BE2C (cell line): ENCODE measurements around the gene OPCML.

Source experiments
- DNase-seq: peaks from one replicate; pipeline ENCODE4 v3.0.0-alpha.2; 2020
- H3K27me3 ChIP-seq: fragments of 250-450 bp; sonication (Bioruptor Pico); 2 replicates; pipeline ENCODE4 v1.5.1; 2020; ENCODE audit warnings: mild to moderate bottlenecking
- H3K36me3 ChIP-seq: fragments of 250-450 bp; sonication (Bioruptor Pico); 2 replicates; pipeline ENCODE4 v1.5.1; 2020; ENCODE audit warnings: mild to moderate bottlenecking
- H3K4me1 ChIP-seq: fragments of 250-450 bp; sonication (Bioruptor Pico); 2 replicates; pipeline ENCODE4 v1.5.1; 2020
- H3K4me3 ChIP-seq: 2 replicates; pipeline ENCODE4 v1.5.1; 2011; ENCODE audit warnings: low read depth, low read length
- H3K9me3 ChIP-seq: fragments of 250-450 bp; sonication (Bioruptor Pico); 2 replicates; pipeline ENCODE4 v1.5.1; 2020
- TF ChIP-seq, protein P1 (sequence below): IDR thresholded peaks from 2 replicates; pipeline ENCODE4 v1.5.1; 2012; ENCODE audit warnings: mild to moderate bottlenecking, low read depth, low read length

The OPCML gene

DNA sequence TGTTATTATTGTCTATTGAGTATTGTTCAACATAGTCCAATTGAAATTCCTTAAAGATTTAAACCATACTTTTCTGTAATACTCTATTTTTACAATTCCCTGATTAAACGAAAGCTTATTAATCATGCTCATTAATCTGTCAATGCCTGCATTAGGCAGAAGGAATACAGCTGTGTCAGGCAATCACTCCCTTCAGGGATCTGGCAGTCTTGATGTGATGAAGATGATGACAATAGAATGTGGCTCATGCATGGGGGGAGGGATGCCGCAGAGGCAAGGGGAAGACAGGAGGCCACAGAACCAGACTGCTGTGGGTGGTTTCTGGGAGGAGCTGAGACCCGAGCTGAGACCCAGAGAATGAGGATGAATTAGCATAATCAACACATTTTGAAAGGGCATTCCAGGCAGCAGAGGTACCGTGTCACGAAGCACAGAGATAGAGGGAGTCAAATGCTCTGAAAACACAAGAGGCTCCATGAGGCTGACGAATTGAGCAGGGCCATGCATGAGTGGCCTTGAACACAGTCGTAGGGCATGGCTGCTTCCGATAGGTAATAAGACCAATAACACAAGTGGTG lies 1075.5 kb downstream of the OPCML start:
- DNase-seq, result no peak
- Histone ChIP-seq H3K36me3 (no peaks in the 10 kb centered on the region), H3K27me3 (no peaks in the 10 kb centered on the region), H3K9me3 (peaks cover 3% of the 10 kb centered on the region; the same call in 1 of the 2 replicates), H3K4me3 (no peak overlapping the region), H3K4me1 (no peaks in the 10 kb centered on the region)
- TF ChIP-seq, protein P1, sequence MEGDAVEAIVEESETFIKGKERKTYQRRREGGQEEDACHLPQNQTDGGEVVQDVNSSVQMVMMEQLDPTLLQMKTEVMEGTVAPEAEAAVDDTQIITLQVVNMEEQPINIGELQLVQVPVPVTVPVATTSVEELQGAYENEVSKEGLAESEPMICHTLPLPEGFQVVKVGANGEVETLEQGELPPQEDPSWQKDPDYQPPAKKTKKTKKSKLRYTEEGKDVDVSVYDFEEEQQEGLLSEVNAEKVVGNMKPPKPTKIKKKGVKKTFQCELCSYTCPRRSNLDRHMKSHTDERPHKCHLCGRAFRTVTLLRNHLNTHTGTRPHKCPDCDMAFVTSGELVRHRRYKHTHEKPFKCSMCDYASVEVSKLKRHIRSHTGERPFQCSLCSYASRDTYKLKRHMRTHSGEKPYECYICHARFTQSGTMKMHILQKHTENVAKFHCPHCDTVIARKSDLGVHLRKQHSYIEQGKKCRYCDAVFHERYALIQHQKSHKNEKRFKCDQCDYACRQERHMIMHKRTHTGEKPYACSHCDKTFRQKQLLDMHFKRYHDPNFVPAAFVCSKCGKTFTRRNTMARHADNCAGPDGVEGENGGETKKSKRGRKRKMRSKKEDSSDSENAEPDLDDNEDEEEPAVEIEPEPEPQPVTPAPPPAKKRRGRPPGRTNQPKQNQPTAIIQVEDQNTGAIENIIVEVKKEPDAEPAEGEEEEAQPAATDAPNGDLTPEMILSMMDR, result no peak

DNA sequence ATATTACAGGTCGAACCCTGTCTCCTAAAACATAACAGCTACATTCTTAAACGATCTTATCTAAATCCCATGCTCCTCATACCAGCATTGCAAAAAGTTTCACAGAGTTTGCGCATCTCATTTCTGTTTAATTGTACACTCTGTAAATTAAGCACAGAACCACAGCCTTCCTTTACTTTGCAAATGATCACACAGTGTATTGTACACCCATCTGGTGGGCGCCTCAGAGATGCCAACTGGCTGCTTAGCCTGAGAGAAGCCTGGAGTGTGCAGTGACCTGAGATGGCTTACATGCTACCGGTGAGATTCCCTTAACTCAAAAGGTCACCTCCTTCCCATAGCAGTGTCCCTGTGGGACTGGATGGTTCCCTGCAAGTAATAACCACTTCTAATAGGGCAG lies 1077.3 kb downstream of the OPCML start:
- no peak for DNase-seq
- TF ChIP-seq, protein P1, result no peak
- Histone ChIP-seq H3K9me3 (peaks cover 3% of the 10 kb centered on the region; the same call in 1 of the 2 replicates), H3K4me3 (no peak overlapping the region), H3K27me3 (no peaks in the 10 kb centered on the region), H3K4me1 (no peaks in the 10 kb centered on the region), H3K36me3 (no peaks in the 10 kb centered on the region)

DNA sequence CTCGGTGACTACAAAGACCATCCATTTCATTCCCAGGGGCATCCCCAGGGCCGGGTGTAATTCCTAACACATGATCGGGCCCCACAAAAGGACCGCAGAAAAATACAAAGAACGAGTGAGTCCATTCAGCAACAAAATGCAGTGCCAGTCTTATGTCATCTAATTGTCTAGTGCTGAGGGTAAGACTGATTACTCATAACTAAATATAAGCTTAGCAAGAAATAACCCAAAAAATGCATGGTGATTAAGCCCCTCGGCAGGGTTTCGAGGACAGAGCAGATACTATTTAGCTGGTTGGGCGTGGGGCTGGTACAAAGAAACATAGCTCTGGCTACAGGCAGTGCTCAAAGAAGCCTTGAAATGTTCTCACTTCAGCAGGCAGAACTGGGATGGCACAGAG lies 1078.9 kb downstream of the OPCML start:
- no peak for DNase-seq
- no peaks in the 10 kb centered on the region for H3K36me3 ChIP-seq
- TF ChIP-seq, protein P1, result no peak
- H3K27me3 ChIP-seq, result no peaks in the 10 kb centered on the region
- H3K4me1 ChIP-seq, result no peaks in the 10 kb centered on the region
- no peak overlapping the region for H3K4me3 ChIP-seq
- peaks cover 3% of the 10 kb centered on the region; the same call in 1 of the 2 replicates for H3K9me3 ChIP-seq

DNA sequence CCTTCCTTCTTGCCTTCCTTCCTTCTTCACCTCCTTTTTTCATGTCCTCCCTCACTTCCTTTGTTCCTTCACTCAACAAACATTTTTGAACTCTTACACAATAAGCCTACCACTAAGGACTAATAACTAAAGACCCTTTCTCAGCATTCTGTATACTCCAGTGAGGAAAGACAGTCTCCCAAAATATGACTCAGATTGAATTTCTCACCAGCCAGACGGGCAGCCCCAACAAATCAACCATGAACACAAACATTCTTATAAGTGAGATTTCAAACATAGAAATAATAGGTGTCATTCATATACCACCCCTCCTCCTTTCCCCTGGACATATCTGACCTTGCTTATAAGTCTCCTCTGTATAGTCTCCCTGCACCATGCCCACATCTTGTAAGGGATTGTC lies 1079.7 kb downstream of the OPCML start:
- Histone ChIP-seq H3K4me3 (no peak overlapping the region), H3K9me3 (peaks cover 3% of the 10 kb centered on the region; the same call in 1 of the 2 replicates)

DNA sequence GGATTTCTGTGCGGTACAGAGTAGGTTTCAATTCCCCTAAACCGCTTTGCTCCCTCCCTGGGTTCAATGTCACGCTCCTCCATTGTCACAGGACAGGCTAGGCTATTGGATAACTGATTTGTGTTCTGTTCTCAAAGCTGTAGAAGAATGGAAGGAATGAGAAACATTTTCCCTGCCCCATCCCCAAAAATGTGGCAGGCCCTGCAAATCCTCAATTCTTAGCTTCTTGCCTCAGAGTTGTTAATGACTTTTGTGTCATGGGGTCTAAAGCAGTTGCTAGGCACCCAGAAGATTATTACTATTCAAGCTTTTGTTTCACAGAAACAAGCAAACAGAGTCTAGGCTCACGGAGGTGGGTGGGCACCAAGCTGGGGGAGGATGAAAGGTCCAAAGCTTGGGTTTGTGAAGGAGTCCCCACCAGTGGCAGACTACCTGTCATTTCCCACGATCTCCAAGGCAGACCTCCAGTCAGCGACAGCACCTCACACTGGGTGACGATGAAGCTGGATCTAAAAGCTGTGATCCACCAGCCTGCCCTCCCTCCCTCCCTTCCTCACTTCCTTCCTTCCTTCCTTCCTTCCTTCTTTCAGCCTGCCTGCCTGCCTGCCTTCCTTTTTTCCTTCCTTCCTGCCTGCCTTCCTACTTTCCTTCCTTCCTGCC lies 1080.2 kb downstream of the OPCML start:
- H3K9me3 ChIP-seq, result peaks cover 3% of the 10 kb centered on the region; the same call in 1 of the 2 replicates
- no peaks in the 10 kb centered on the region for H3K27me3 ChIP-seq
- no peaks in the 10 kb centered on the region for H3K36me3 ChIP-seq
- TF ChIP-seq, protein P1, result no peak
- no peak for DNase-seq
- H3K4me1 ChIP-seq, result no peaks in the 10 kb centered on the region
- no peak overlapping the region for H3K4me3 ChIP-seq

More for the DNA sequence above, 1079.7 kb downstream of the OPCML start:
- TF ChIP-seq, protein P1, result no peak
- Histone ChIP-seq H3K36me3 (no peaks in the 10 kb centered on the region), H3K27me3 (no peaks in the 10 kb centered on the region), H3K4me1 (no peaks in the 10 kb centered on the region)
- no peak for DNase-seq

DNA sequence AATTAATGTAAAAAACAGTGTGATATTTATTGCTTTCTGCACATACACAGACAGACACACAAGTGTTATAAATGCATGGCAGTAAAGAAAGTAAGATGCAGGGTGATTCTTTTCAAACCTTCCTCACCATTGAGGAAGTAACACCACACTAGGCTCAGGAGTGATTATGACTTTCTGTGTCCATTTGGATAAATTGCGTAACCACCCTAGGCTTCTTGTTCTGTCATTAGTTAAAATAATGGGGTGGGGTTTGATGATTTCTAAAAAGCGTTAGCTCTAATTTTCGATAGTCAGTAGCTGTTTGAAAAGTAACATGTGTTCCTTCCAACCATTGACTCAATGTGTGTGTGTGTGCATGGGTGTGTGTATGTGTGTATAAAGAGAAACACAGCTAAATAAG lies 1081.7 kb downstream of the OPCML start:
- TF ChIP-seq, protein P1, result no peak
- H3K4me3 ChIP-seq, result no peak overlapping the region
- H3K9me3 ChIP-seq, result peaks cover 1% of the 10 kb centered on the region; the same call in 1 of the 2 replicates
- H3K27me3 ChIP-seq, result no peaks in the 10 kb centered on the region
- H3K36me3 ChIP-seq, result no peaks in the 10 kb centered on the region
- no peak for DNase-seq
- no peaks in the 10 kb centered on the region for H3K4me1 ChIP-seq
